ENCODE results near the gene DHRS11.

GRCh38 chr17:36625188-36625587 is 33.5 kb downstream of the DHRS11 start:
- TF ChIP-seq POLR2A (IDR thresholded peaks at IDR 0.05; ENCODE audit: low read length) = no peak
- TF ChIP-seq GATA1 (IDR thresholded peaks at IDR 0.05; ENCODE audit: low read depth, low read length) = no peak
